GM18498 (cell line): ENCODE results near the gene SLC22A31.

Experiments used
- ATAC-seq: cut with Tn5 transposase; IDR thresholded peaks from one replicate; pipeline ENCODE4 v1.9.1; 2021; ENCODE audit warnings: mild to moderate bottlenecking, moderate library complexity; ENCODE audit not compliant: unreplicated experiment

The SLC22A31 gene

DNA sequence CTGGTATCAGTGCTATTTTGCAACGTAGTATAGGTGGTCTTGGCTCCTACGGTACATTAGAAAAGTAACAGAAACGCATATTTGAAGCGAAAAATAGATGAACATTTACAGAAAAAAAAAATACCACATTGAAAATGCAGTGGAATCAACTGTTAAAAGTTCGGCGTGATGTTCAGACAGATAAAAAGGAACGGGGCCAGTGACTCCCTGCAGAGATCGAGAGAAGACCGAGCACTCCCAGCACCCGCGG lies 16.7 kb upstream of the SLC22A31 start:
- no peak for ATAC-seq

DNA sequence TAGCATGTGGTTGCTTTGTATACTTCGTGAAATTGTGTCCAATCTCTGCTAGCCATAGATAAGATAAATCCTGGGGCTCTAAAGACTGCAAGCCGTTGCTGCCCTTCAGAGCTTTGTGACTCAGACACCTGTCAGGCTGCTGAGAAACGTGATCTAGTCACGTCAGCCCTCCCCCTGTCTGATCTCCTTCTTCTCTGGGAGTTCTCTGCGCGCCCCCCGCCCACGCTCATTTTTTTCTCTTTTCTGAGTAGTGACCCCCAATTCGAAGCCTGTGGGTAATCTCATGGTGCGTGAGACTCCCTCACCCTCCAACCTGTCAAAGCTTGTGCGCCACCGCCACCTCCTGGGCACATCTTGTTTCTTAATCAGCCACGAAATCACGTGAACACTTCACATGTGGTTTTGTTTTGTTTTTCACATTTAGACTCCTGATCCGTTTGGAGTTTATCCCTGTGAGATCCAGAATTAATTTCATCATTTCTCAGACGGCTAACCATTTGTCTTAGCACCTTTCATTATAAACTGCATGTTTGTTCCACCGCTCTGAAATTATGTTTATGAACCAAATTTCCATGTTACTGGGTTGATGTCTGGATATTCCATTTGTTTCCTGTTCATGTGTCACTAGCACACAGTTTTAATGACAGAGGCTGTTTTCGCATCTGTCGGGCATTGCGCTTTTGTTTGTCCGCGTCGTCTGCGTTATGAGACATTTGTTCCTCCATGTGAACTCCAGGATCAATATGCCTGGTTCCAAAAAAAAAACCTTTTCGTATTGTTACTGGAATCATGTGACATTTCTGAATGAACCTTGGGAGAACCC lies 16.2 kb upstream of the SLC22A31 start:
- ATAC-seq = peak; percentile 43

DNA sequence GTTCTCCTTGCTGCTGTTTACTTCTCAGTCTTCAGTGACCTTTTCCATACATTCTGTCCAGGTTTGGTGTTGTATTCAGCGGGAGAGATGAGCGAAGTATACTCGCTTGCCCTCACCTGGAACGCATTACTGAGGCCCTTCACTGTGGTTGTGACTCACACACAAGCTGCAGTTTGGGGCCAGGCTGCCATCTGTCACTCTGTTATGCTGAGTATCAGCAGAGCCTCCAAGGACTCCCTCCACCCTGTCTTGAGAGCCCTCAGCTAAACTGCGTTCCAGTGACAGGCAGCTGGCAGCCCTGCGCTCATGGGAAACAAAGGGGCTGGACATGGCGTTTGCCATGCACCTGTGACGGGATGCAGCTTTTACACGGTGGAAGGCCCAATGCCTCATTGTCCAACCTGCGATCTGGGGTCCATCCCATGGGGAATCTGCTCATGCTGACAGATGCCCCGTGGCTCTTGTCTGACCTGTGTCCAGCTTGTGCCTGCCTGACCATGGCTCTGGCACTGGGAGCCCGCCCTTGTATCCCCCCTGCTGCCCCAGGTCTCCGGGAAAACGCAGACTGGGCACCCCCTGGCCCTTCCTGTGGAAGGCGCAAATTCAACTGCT lies 10.7 kb upstream of the SLC22A31 start:
- ATAC-seq = no peak

DNA sequence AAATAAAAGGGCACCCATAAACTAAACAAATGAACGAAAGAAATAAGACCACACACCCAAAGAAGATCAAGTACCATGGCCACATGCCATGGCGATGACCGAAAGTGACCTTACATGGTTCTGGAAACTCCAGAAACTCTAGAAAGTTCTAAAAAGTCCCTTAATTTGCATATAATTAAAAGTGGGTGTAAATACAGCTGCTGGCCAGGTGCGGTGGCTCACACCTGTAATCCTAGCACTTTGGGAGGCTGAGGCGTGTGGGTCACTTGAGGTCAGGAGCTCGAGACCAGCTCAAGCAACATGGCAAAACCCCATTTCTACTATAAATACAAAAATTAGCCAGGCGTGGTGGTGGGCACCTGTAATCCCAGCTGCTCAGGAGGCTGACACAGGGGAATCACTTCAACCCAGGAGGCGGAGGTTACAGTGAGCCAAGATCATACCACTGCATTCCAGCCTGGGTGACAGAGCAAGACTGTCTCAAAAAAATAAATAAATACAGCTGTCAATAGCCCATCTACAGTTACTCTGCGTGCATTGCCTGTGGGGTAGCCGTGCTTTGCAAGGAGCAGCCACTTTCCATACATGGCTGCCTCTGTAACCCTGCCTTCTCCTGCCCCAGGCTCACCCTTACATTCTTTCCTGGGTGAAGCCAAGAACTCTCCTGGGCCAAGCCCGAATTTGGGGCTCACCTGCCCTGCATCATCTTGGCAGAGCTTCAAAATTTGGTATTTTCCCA lies 10.0 kb upstream of the SLC22A31 start:
- no peak for ATAC-seq

DNA sequence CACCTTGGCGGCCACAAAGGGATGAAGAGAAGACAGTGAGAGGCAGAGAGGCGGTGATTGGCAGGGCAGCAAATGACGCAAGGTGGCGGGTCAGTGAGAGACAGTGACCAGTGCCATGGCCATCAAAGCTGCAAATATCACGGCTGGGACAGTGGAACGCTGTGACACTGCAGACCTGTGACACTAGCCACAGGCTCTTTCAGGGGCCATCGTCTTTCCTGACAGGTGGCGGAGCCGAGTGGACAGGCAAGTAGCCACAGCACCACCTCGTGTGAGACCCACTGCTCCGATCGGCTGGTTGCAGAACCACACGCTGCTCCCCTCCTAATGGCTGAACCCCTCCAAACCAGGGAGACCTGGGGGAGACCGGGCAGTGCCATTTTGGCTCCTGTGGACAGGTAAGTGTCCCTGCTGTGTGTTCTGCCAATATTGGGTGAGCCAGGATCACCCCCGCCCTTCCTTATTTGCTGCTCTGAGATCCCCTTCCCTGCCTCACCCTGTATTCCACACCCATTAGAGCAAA lies 9.2 kb upstream of the SLC22A31 start:
- ATAC-seq = no peak

DNA sequence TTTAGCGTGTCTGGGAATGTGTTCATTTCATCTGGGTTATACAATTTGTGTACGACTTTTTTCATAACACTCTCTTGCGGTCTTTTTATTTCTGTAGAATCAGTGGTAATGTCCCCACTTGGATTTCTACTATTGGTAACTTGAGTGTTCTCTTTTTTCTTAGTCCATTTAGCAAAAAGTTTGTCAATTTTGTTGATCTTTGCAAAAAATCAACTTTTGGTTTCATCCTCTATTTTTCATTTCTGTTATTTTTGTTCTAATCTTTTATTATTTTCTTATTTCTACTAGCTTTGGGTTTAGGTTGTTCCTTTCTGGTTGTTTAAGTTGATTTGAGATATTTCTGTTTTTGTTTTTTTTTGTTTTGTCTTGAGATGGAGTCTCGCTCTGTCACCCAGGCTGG lies 7.7 kb upstream of the SLC22A31 start:
- ATAC-seq = no peak

DNA sequence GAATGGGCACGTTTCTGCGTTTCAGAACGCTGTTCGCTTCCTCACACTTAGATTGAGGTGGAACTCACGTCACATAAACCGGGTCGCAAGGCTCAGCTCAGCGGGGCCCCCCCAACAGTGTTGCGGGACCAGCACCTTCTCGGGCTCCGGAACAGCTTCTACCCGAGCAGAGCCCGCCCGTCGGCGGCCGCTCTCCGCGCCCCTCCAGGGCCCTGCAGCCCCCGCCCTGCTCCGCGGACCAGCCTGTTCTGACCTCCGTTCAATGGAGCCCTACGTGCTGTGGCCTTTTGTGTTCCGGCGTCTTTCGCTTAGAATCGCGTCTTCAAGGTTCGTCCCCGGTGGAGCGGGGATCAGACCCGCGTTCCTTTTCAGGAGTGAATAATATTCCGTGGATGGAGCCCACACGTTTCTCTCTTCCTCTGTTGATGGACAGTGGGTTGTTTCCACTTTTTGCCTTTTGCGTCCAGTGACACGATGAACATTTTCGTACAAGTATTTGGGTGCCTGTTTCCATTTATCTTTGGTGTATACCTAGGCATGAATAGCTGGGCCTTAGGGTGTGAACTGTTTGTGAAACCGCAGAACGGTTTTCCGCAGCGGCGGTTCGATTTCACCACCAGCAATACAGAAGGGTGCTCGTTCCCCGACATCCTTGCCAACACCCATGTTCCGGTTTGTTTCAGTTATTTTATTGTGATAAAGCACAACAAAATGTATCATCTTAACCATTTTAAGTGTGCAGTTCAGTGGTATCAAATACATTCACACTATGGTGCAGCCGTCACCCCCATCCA lies 2.3 kb upstream of the SLC22A31 start:
- ATAC-seq = no peak

DNA sequence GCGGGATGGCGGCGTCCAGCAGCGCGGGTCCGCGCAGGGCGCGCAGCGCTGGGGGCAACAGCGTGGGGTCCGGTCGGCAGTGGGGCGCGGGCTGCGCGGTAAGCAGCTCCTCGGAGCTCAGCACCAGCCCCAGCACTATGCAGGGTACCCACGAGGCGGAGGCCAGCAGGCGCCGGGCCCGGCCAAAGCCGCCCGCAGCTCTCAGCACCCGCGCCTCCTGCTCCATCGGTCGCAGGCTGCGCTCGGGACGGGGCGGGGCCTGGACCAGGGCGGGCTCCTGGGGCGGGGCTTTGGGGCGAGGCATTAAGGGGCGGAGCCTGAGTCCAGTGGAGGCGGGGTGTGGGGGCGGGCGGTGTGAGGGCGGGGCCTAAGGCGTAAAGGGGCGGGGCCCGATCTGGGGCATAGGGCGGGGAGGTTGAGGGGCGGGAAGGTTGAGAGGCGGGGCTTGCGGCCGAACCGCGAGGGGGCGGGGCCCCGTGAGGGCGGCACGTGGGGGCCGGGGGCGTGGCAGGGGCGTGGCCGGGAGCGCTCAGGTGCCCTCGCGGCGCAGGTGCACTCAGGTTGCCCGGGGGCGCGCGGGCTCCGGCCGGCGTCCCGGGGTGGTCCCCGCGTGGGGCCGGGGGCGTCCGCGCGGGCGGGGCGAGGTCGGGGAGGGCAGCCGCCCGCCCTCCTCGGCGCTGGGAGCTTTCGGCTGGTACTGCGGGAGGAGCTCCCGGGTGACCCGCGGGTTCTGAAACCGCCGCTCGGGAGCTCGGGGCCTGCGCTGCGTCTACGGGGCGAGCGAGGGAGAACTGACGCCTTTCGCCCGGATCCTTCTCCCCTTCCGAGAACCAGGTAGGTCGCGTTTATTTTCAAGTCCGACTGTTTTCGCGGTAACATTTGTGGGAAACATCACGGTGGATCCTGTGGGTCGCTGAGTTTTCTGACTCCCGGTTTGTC lies 1.4 kb upstream of the SLC22A31 start:
- no peak for ATAC-seq

DNA sequence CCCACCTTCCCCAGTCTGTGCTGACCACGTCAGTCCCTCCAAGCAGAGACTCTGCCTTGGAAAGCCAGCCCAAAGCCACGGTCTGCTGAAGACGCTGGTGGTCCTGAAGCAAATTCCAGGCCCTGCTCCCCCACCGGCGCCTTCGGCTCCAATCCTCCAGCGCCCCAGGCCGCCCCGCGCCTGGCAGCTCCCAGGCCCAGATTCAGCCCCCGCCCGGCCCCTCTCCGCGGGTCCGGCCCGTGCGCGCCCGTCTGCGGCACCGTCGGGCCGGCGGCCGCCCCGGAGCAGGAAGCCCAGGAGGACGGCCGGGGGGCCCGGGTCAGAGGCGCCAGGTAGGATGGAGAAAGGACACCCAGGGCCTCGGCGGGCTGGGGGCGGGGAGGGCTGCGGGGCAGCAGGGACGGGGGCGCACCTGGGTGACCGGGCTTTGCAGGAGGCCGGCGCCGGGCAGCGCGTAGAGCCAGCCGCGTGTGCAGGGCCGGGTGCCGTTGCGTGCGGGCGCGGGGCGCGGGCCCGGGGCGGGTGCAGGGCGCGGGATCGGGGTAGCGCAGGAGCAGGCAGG lies 594 bp upstream of the SLC22A31 start:
- ATAC-seq = no peak

DNA sequence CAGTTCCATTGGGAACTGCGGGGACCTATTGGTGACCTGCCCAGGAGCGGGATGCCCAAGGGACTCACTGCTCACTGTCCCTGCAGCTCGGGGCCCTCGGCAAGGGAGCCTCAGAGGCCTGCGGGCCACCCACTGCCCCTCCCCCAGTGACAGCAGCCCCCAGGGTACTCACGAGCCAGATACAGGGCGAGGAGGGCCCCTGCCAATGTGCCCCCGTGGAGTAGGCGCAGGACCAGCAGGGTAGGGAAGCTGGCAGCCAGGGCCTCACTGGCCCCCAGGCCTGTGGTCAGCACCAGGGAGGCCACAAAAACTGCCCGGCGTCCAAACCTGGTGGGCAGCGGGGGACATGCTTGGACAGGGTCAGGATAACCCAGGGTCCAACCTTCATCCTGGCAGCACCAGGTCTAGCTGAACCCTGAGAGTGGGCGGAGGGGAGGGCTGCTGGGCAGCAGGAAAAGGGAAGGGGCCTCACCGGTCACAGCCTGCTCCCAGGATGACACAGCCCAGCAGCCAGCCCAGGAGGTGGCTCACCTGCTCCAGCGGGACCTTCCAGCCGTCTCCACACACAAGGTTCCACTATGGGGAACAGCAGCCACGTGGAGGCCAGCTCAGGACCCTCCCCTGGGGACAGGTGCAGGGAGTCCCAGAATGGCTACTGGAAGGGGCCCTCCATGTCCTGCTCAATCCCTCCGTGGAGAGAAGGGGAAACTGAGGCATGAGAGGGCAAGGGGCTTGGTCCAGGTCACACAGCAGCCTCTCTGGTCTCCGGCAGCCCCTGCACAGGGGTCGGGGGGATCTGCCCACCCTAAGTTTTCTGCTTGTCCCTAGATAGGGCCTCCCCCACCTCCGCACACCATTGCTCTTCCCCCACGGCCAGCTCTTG lies 855 bp downstream of the SLC22A31 start:
- no peak for ATAC-seq

DNA sequence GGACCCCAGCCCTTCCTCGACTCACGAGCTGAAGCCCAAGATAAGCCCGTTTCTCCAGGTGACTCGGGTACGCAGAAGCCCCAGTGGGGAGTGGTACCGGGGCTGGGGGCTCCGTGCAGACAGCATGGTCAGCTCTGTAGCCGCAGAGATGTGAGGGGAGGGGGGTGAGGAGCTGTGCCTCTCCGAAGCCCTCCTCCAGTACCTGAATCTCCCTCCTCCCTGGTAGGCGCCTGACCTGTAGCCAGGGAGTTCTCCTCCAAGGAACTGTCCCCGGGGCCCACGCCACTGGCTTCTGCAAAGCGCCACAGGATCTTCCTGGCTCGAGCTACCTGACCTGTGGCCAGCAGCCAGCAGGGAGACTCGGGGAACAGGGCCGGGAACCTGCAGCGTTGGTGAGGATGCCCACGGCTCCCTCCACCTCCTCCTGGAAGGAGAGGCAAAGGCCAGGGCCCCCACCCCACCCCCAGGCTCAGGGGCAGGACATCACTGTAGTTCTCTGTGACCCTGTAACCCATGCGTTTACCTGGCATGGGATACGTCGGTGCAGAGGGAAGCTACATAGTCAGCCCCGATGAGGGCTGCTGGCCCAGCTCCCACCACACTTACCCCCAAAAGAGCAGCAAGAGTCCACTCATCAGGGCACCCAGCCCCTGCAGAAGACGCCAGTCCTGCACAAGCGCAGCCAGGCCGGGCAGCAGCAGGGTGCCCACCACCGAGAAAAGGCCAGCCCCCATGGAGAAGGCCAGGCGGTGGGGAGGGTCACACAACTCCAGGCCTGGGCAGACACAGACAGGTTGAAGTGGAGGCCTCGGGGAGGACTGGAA lies 1.7 kb downstream of the SLC22A31 start:
- no peak for ATAC-seq

DNA sequence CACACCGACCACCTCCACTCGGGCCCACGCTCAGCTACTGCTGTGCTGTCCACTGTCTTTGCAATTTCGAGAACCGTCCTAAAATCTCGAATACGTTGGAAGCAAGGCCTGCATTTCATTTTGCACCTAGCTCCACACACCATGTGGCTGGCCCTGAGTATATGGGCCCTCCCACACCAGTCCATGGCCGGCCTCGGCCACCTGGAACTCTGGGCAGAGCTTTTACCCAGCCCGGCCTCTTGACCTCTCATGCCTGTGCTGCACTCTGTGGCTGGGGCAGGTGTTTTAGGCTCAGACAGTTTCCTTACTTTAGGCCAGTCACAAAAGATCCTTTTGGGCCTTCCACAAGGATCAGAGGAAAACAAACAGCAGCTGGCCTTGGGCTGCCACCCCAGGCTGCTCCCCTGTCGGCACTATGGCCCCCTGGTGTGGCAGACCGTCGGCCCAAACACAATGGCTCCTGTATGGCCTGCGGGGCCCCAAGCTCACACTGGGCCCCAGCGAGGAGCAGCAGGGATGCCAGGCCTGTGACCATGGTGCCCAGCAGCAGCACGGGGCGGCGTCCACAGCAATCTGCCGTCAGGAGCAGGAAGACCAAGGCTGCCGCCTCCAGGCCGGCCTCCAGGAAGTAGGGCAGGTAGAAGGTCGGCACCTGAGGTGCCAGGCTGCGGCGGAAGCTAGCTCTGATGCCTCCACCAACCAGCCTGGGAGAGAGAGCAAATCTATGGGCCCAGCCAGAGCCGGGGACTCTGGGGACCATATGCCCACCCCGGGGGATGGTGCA lies 2.5 kb downstream of the SLC22A31 start:
- no peak for ATAC-seq

DNA sequence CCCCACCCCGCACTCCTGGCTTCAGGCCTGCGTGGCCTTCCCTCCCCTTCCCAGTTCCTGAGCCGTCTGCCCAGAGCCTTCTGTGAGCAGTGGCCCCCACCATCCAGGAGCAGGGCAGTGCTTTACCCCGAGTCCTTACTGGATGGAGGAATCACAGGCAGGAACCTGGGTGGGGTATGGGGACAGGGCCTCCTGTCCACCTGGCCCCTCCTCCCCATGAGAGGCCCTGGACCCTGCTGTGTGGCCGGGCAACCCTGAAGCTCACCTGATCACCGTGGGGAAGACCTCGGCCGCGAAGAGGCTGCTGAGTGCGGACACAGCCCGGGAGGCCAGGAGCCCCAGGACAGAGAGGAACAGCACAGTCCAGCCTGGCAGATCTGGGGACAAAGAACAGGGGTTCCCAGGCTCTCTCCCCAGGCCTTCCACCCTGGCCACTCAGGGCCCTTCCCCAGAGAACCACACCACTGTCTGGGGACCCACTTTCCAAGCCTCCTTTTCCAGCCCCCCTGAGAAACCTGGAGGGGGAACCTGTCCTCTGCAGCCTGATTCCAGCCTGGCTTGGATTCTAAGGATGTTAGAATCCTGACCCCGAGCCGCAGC lies 3.2 kb downstream of the SLC22A31 start:
- ATAC-seq = no peak

DNA sequence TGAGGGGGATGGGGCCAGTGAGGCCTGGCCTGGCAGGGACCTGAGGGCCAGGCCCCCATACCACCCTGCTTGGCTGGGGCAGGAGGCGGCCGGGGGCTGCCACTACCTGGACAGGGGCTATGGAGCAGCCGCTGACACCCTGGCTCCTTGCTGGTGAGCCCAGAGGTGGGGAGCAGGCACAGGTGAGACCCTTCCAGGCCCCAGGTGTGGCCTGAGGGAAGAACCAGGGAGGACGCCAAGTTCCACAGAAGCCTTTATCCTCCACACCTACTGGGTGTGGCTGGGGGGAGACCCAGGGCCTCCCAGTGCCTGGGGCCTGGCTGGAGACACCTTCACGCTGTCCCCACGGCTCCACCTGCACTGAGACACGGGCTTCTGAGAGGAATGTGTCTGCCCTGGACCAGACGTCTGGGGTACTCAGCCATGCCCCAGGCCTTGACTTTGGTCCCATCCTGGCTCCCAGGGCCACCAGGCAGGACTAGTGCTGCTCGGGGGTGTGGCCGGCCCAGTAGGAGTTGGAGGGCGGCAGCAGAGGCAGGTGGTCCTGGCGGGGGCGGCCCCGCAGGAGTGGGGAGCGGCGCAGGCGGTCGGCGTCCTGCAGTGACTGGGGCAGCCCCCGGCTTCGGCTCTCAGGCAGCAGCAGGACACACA lies 4.7 kb downstream of the SLC22A31 start:
- no peak for ATAC-seq

DNA sequence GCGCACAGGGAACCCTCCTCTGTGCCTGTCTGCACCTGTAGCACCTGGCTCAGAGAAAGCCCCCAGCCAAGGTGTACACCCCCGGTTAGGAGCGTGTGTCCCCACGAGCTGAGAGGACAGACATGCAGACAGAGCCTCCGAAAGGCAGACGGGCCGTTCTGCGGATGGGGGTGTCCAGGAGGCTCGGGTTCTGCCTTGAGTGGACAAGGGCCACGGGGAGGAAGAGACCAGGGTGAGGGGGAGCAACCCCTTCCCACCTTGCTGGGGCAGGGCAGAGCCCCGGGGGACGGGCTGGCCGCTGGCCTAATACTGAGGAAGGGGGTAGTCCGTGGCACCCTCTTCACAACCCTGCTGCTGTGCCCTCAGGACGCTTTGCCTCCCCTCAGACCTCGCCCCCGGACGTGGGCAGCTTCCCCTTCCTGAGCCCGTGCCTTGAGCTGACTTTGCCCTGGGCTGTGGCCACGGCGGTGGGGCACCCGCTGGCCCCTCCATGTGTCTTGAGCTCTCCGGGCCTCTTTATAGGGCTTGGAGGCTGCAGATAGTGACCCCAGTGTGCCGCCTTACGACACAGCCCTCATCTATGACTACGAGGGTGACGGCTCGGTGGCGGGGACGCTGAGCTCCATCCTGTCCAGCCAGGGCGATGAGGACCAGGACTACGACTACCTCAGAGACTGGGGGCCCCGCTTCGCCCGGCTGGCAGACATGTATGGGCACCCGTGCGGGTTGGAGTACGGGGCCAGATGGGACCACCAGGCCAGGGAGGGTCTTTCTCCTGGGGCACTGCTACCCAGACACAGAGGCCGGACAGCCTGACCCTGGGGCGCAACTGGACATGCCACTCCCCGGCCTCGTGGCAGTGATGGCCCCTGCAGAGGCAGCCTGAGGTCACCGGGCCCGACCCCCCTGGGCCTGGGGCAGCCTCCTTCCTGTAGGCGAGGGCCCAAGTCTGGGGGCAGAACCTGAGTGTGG lies 5.7 kb downstream of the SLC22A31 start:
- ATAC-seq = no peak
